CD14-positive monocyte (primary cell): Measurements from ENCODE around the gene RIN2. TPM values are rescaled to one million over a fixed set of nuclear protein-coding genes. Genes with fewer than 3 reads are reported as not detected.
"Not testable (repeated sequence)": the region's sequence is repeated elsewhere in the genome, so short reads cannot be mapped to it uniquely, and the experiment has no call there.

Source experiments
- DNase-seq, 3 donors: peaks; one replicate each; pipeline ENCODE4 v3.0.0-alpha.2; 2011 to 2022
- H2AFZ ChIP-seq: 2 replicates; pipeline ENCODE4 v1.6.0; 2012; ENCODE audit warnings: mild to moderate bottlenecking, low read depth, low read length, inconsistent platforms; ENCODE audit not compliant: insufficient read depth, poor library complexity, severe bottlenecking
- H3K27ac ChIP-seq, 2 donors: 1 replicate in 1 of 2; 2 replicates in 1 of 2; pipeline ENCODE4 v1.5.1; 2012 to 2013; ENCODE audit warnings: low read length in 2 of 2, control low read depth in 1 of 2, inconsistent platforms in 1 of 2, low read depth in 1 of 2, mild to moderate bottlenecking in 1 of 2
- H3K27me3 ChIP-seq, 2 donors: one replicate each; pipeline versions ENCODE4 v1.6.0 to v1.6.1; 2011 to 2013; ENCODE audit warnings: low read length in 2 of 2; ENCODE audit not compliant: control insufficient read depth in 2 of 2, insufficient read depth in 2 of 2
- H3K36me3 ChIP-seq, 2 donors: replicated peaks in 1 of 2; 1 replicate in 1 of 2; 2 replicates in 1 of 2; pipeline versions ENCODE4 v1.5.1 to v1.6.1; 2012 to 2013; ENCODE audit warnings: low read length in 2 of 2, control low read depth in 1 of 2, inconsistent platforms in 1 of 2, mild to moderate bottlenecking in 1 of 2; ENCODE audit not compliant: insufficient read depth in 2 of 2, control insufficient read depth in 1 of 2
- H3K4me1 ChIP-seq, 2 donors: 1 replicate in 1 of 2; 2 replicates in 1 of 2; pipeline versions ENCODE4 v1.5.1 to v1.6.1; 2012 to 2013; ENCODE audit warnings: low read length in 2 of 2, control low read depth in 1 of 2, inconsistent platforms in 1 of 2, mild to moderate bottlenecking in 1 of 2, moderate library complexity in 1 of 2; ENCODE audit not compliant: insufficient read depth in 2 of 2, control insufficient read depth in 1 of 2
- H3K4me2 ChIP-seq: replicated peaks from 2 replicates; pipeline ENCODE3; 2012; ENCODE audit warnings: low read length, moderate library complexity, mild to moderate bottlenecking; ENCODE audit not compliant: poor library complexity, severe bottlenecking; ENCODE audit errors: extremely low read depth
- H3K4me3 ChIP-seq, 3 experiments: fragments of 200-600 bp in 1 of 3; sonication (generic) in 1 of 3; replicated peaks in 1 of 3; 1 replicate in 2 of 3; 2 replicates in 1 of 3; pipeline ENCODE4 v1.5.1; 2011 to 2013; ENCODE audit warnings: low read length in 3 of 3, mild to moderate bottlenecking in 3 of 3, control low read depth in 2 of 3, low read depth in 2 of 3, inconsistent platforms in 1 of 3, moderate library complexity in 1 of 3
- H3K79me2 ChIP-seq: 2 replicates; pipeline ENCODE4 v1.6.0; 2012; ENCODE audit warnings: mild to moderate bottlenecking, control low read depth, inconsistent platforms, low read length, moderate library complexity; ENCODE audit not compliant: insufficient read depth
- H3K9ac ChIP-seq: 2 replicates; pipeline ENCODE4 v1.6.0; 2017; ENCODE audit warnings: low read length, mild to moderate bottlenecking; ENCODE audit not compliant: insufficient read depth, poor library complexity, severe bottlenecking
- H3K9me3 ChIP-seq, 2 donors: replicated peaks in 1 of 2; 1 replicate in 1 of 2; 2 replicates in 1 of 2; pipeline versions ENCODE4 v1.5.1 to v1.6.1; 2012 to 2013; ENCODE audit warnings: low read length in 2 of 2, control low read depth in 1 of 2; ENCODE audit not compliant: control insufficient read depth in 1 of 2, insufficient read depth in 1 of 2
- H4K20me1 ChIP-seq: 2 replicates; pipeline ENCODE4 v1.6.0; 2012; ENCODE audit warnings: mild to moderate bottlenecking, low read length, control low read depth, moderate library complexity; ENCODE audit not compliant: insufficient read depth
- H3K27ac Mint-ChIP-seq, 7 donors: one replicate each; pipeline ENCODE4 v1.8.0; 2020; ENCODE audit warnings: mild to moderate bottlenecking in 7 of 7, mixed read lengths in 7 of 7, moderate library complexity in 6 of 7, inconsistent platforms in 2 of 7
- H3K27me3 Mint-ChIP-seq, 3 donors: one replicate each; pipeline ENCODE4 v1.8.0; 2021 to 2022; ENCODE audit warnings: low read depth in 3 of 3, mild to moderate bottlenecking in 3 of 3, mixed read lengths in 3 of 3, moderate library complexity in 3 of 3, inconsistent platforms in 1 of 3
- H3K36me3 Mint-ChIP-seq, 2 donors: one replicate each; pipeline ENCODE4 v1.8.0; 2020; ENCODE audit warnings: mixed read lengths in 2 of 2, inconsistent platforms in 1 of 2, mild to moderate bottlenecking in 1 of 2
- H3K4me1 Mint-ChIP-seq: one replicate; pipeline ENCODE4 v1.8.0; 2020; ENCODE audit warnings: mild to moderate bottlenecking, mixed read lengths
- H3K4me3 Mint-ChIP-seq, 2 donors: one replicate each; pipeline ENCODE4 v1.8.0; 2020; ENCODE audit warnings: mild to moderate bottlenecking in 2 of 2, mixed read lengths in 2 of 2, moderate library complexity in 1 of 2
- H3K9me3 Mint-ChIP-seq, 7 donors: one replicate each; pipeline ENCODE4 v1.8.0; 2020 to 2022; ENCODE audit warnings: mixed read lengths in 7 of 7, mild to moderate bottlenecking in 6 of 7, moderate library complexity in 6 of 7, inconsistent platforms in 2 of 7
- WGBS: methylation state at CpG from one replicate; pipeline ENCODE4 v1.1.5; 2013; ENCODE audit warnings: missing lambda C conversion rate; ENCODE audit not compliant: insufficient coverage; 5-methylcytosine and 5-hydroxymethylcytosine counted together
- intact Hi-C, 2 donors: fragments of 100-400 bp; cut with micrococcal nuclease; formaldehyde crosslinking; loops; one replicate each; pipeline versions ENCODE4 v1.15.0 to v1.15.1; 2023
- polyA plus RNA-seq, 3 donors: library from polyadenylated mRNA; depleted of rRNA in 1 of 3; unstranded in 2 of 3; stranded (reverse) in 1 of 3; fragments of 300-500 nt in 2 of 3; fragments of >200 nt in 1 of 3; fragmentation: Illumina TruSeq in 2 of 3; gene quantifications; 1 replicate in 2 of 3; 2 replicates in 1 of 3; pipeline ENCODE4 v1.2.3, GENCODE V29; 2012 to 2021
- TF ChIP-seq, protein P1 (sequence below): fragments of 200-600 bp; IDR thresholded peaks from one replicate; pipeline ENCODE4 v1.8.0; 2022; ENCODE audit warnings: antibody characterized with exemption, mild to moderate bottlenecking

RIN2 gene
- polyA plus RNA-seq, 3 donors: 5.6 to 25.4 (median 15.4) TPM

DNA sequence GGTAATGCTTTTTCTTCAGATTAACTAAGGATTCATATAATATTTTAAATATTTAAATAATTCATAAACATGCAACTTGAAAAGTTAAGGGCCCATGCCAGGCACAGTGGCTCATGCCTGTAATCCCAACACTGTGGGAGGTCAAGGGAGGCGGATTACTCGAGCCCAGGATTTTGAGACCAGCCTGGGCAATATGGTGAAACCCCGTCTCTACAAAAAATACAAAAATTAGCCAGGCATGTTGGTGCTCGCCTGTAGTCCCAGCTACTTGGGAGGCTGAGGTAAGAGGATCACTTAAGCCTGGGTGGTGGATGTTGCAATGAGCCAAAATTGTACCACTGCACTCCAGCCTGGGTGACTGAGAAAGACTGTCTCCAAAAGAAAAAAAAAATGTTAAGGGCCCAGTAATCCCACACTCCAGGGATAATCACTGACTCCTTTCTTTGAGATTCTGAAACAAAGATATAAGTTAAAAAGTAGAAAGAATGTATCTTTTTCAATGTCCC is 7.9 kb upstream of the RIN2 start:
- Mint-ChIP-seq H3K9me3 (peaks cover 2 to 9% (median 6%) of the 10 kb centered on the region in 7 donors), H3K36me3 (no peaks in the 10 kb centered on the region), H3K27ac (no peak overlapping the region), H3K4me3 (no peak overlapping the region), H3K4me1 (peaks cover 12% of the 10 kb centered on the region), H3K27me3 (peaks cover 3 to 9% (median 7%) of the 10 kb centered on the region in 3 donors)
- Histone ChIP-seq H3K79me2 (no peaks in the 10 kb centered on the region), H3K27me3 (no peaks in the 10 kb centered on the region), H3K4me3 (no peak overlapping the region), H3K4me2 (no peak overlapping the region), H3K9ac (no peak overlapping the region), H3K27ac (no peak overlapping the region), H4K20me1 (no peaks in the 10 kb centered on the region), H2AFZ (no peak overlapping the region), H3K4me1 (peaks cover 10 to 11% of the 10 kb centered on the region in 2 donors), H3K9me3 (peaks cover 0 to 3% of the 10 kb centered on the region in 2 donors), H3K36me3 (no peaks in the 10 kb centered on the region)
- TF ChIP-seq, protein P1, sequence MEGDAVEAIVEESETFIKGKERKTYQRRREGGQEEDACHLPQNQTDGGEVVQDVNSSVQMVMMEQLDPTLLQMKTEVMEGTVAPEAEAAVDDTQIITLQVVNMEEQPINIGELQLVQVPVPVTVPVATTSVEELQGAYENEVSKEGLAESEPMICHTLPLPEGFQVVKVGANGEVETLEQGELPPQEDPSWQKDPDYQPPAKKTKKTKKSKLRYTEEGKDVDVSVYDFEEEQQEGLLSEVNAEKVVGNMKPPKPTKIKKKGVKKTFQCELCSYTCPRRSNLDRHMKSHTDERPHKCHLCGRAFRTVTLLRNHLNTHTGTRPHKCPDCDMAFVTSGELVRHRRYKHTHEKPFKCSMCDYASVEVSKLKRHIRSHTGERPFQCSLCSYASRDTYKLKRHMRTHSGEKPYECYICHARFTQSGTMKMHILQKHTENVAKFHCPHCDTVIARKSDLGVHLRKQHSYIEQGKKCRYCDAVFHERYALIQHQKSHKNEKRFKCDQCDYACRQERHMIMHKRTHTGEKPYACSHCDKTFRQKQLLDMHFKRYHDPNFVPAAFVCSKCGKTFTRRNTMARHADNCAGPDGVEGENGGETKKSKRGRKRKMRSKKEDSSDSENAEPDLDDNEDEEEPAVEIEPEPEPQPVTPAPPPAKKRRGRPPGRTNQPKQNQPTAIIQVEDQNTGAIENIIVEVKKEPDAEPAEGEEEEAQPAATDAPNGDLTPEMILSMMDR: no peak
- intact Hi-C loops: no loop called here
- 81% methylated on average over 3 of the region's 4 CpGs for WGBS
- no peak for DNase-seq

DNA sequence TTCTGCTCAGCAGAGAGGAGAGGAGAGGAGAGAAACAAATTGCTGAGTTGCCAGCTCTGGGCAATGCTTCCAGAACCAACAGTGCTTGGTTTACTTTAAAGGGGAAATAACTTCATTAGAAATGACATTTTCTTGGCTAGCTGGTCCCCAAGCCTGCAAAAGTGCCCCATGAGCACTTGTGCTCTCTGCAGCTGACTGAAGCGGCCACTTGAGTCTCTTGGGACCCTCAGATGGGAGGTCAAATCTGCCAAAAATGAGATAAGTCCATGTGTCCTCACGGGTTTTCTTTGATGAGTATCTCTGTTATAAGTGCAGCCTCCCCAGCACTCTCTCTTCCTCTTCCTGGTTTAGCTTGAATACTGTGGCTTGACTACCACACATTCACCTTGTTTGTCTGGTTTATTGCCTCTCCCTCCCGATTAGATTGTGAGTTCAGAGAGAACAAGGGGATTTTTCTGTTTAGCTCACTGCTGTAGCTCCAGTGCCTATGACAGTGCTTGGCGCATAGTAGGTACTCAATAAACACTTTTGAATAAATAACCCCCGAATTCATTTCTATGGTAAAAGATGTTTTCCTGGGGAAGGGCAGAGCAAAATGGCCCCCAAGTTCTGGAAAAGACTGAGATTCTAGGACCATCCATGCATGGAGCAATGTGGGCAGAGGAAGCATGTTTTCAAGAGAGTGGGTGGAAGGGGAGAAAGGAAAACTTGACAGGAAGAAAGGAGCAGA is 7.0 kb upstream of the RIN2 start:
- intact Hi-C loops: no loop called here
- H3K36me3 ChIP-seq: no peaks in the 10 kb centered on the region
- H3K27ac ChIP-seq: peak overlapping the region; percentile 18 to 58
- H4K20me1 ChIP-seq: no peaks in the 10 kb centered on the region
- H3K9me3 Mint-ChIP-seq: peaks cover 0 to under 1% (median 0%) of the 10 kb centered on the region in 7 donors
- H3K27ac Mint-ChIP-seq: peak overlapping the region; percentile 23 to 89 (median 73)
- peaks cover 1% of the 10 kb centered on the region in 2 donors for H3K36me3 Mint-ChIP-seq
- H2AFZ ChIP-seq: peak overlapping the region; percentile 72
- H3K27me3 ChIP-seq: no peaks in the 10 kb centered on the region
- no peaks in the 10 kb centered on the region for H3K79me2 ChIP-seq
- H3K4me3 Mint-ChIP-seq: peak overlapping the region in 1 of 2 donors; percentile 73
- H3K9me3 ChIP-seq: no peaks in the 10 kb centered on the region
- TF ChIP-seq, protein P1: no peak
- H3K4me1 Mint-ChIP-seq: peaks cover 12% of the 10 kb centered on the region
- peaks cover 3 to 9% (median 6%) of the 10 kb centered on the region in 3 donors for H3K27me3 Mint-ChIP-seq
- no peak overlapping the region for H3K9ac ChIP-seq
- H3K4me1 ChIP-seq: peaks cover 10 to 11% of the 10 kb centered on the region in 2 donors
- DNase-seq: peak in 1 of 3 donors; percentile 23
- peak overlapping the region; percentile 20 for H3K4me2 ChIP-seq
- WGBS: 13% methylated on average over 1 of the region's 5 CpGs
- H3K4me3 ChIP-seq: peak overlapping the region in 1 of 3 experiments; percentile 19

DNA sequence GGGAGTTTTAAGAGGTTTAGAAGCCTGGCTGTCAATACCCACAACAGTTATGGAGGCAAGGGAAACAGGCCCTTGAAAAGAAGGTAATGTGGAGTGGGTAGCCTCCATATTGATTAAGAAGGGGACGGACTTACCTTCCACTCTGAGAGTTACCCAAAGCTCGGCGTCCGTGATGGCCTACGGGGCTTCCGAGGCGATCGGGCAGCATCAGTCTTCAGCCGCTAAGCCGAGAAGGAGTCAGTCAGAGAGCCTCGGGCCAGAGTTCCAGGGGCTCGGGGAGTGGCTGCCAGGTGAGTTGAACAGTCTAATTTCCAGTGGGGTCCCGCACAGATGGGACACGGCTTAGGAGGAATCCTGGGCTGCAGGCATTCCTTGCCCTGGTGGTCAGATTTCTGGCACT is 3.9 kb upstream of the RIN2 start:
- WGBS: 98% methylated on average over 10 of the region's 14 CpGs
- H3K4me2 ChIP-seq, H3K4me3 Mint-ChIP-seq, H3K9me3 Mint-ChIP-seq, H3K9ac ChIP-seq, H3K27ac Mint-ChIP-seq, H3K36me3 ChIP-seq, DNase-seq, H2AFZ ChIP-seq, H3K9me3 ChIP-seq, H3K4me3 ChIP-seq, intact Hi-C loops, H3K36me3 Mint-ChIP-seq, H3K79me2 ChIP-seq, H4K20me1 ChIP-seq, H3K27me3 ChIP-seq, H3K27ac ChIP-seq: not testable (repeated sequence)
- Mint-ChIP-seq H3K4me1 (peaks cover 23% of the 10 kb centered on the region), H3K27me3 (peaks cover 3 to 14% (median 4%) of the 10 kb centered on the region in 3 donors)
- H3K4me1 ChIP-seq: peaks cover 25 to 29% of the 10 kb centered on the region in 2 donors
